ENCODE results near the gene ESYT3. TPM values are rescaled to one million over a fixed set of nuclear protein-coding genes. Genes with fewer than 3 reads are reported as not detected.

Gene ESYT3
- total and polyA plus RNA-seq, 4 donors, result under 0.01 to 0.07 (median 0.05) TPM

- Histone ChIP-seq H3K36me3 (ENCODE audit: control insufficient read depth in 4 of 4, insufficient read depth in 3 of 4, low read depth in 1 of 4, low read length in 3 of 4) (peaks cover 2 to 15% (median 6%) of the 10 kb centered on the region in 4 donors), H3K9me3 (ENCODE audit: control insufficient read depth in 4 of 4, low read length in 3 of 4) (no peaks in the 10 kb centered on the region), H3K27ac (ENCODE audit: low read depth in 1 of 2, low read length in 2 of 2) (no peak overlapping the region), H3K9ac (ENCODE audit: low read depth in 1 of 2, low read length in 2 of 2) (no peak overlapping the region), H3K4me1 (ENCODE audit: control insufficient read depth in 4 of 4, insufficient read depth in 4 of 4, low read length in 3 of 4) (peaks cover 0 to 10% (median 2%) of the 10 kb centered on the region in 4 donors), H3K4me3 (ENCODE audit: low read depth in 1 of 3, low read length in 3 of 3) (no peak overlapping the region), H3K27me3 (ENCODE audit: control insufficient read depth in 4 of 4, insufficient read depth in 4 of 4, low read length in 3 of 4) (no peaks in the 10 kb centered on the region)
- 95% methylated on average over 3 of the region's 3 CpGs for WGBS
- DNase-seq (ENCODE audit: low spot score), result no peak
- TF ChIP-seq HNF4A (conservative IDR thresholded peaks at IDR 0.05), result no peak
- TF ChIP-seq HNF4G (IDR thresholded peaks at IDR 0.05), result no peak
- TF ChIP-seq FOXA1 (IDR thresholded peaks at IDR 0.05), result no peak
- TF ChIP-seq CTCF (IDR thresholded peaks at IDR 0.05; ENCODE audit: low read depth, low read length, missing input control), result no peak
- no peak for TF ChIP-seq RAD21 (IDR thresholded peaks at IDR 0.05)
- TF ChIP-seq REST (IDR thresholded peaks at IDR 0.05), result no peak
- no peak for TF ChIP-seq SP1 (IDR thresholded peaks at IDR 0.05)
These were observed 59.6 kb downstream of the ESYT3 start for GRCh38 chr3:138493804-138494606.

- H3K36me3 ChIP-seq (ENCODE audit: control insufficient read depth in 4 of 4, insufficient read depth in 3 of 4, low read depth in 1 of 4, low read length in 3 of 4), result peaks cover 2 to 16% (median 6%) of the 10 kb centered on the region in 4 donors
- H3K27me3 ChIP-seq (ENCODE audit: control insufficient read depth in 4 of 4, insufficient read depth in 4 of 4, low read length in 3 of 4), result no peaks in the 10 kb centered on the region
- H3K4me3 ChIP-seq (ENCODE audit: low read depth in 1 of 3, low read length in 3 of 3), result no peak overlapping the region
- H3K9ac ChIP-seq (ENCODE audit: low read depth in 1 of 2, low read length in 2 of 2), result no peak overlapping the region
- H3K27ac ChIP-seq (ENCODE audit: low read depth in 1 of 2, low read length in 2 of 2), result no peak overlapping the region
- no peak for DNase-seq (ENCODE audit: low spot score)
- peaks cover 0 to 10% (median 2%) of the 10 kb centered on the region in 4 donors for H3K4me1 ChIP-seq (ENCODE audit: control insufficient read depth in 4 of 4, insufficient read depth in 4 of 4, low read length in 3 of 4)
- H3K9me3 ChIP-seq (ENCODE audit: control insufficient read depth in 4 of 4, low read length in 3 of 4), result no peaks in the 10 kb centered on the region
- TF ChIP-seq REST (IDR thresholded peaks at IDR 0.05) (no peak), EGR1 (IDR thresholded peaks at IDR 0.05; ENCODE audit: low read depth in 2 of 2) (no peak), ATF3 (IDR thresholded peaks at IDR 0.05) (no peak), CTCF (IDR thresholded peaks at IDR 0.05; ENCODE audit: low read depth, low read length, missing input control) (no peak), GABPA (IDR thresholded peaks at IDR 0.05 in 1 of 2, conservative IDR thresholded peaks at IDR 0.05 in 1 of 2) (no peak), NR2F2 (IDR thresholded peaks at IDR 0.05) (no peak), HNF4G (IDR thresholded peaks at IDR 0.05) (no peak), FOXA1 (IDR thresholded peaks at IDR 0.05) (no peak), HNF4A (conservative IDR thresholded peaks at IDR 0.05) (no peak), JUND (IDR thresholded peaks at IDR 0.05) (no peak), YY1 (IDR thresholded peaks at IDR 0.05) (no peak), FOXA2 (IDR thresholded peaks at IDR 0.05) (no peak), TAF1 (conservative IDR thresholded peaks at IDR 0.05) (no peak), SP1 (IDR thresholded peaks at IDR 0.05) (no peak), MAX (IDR thresholded peaks at IDR 0.05) (no peak), RAD21 (IDR thresholded peaks at IDR 0.05) (no peak)
These were observed 60.2 kb downstream of the ESYT3 start for GRCh38 chr3:138494607-138494929.

Data from liver (tissue), 9 donors.